Activated CD4-positive, CD25-positive, alpha-beta regulatory T cell treated with anti-CD3 and anti-CD28 coated beads, Interleukin-2, amount 50 U/mL, for 24 hours (primary cell): ENCODE data around the gene CEP170B.
"Not testable (repeated sequence)": the region's sequence is repeated elsewhere in the genome, so short reads cannot be mapped to it uniquely, and the experiment has no call there.

Experiments used
- ATAC-seq, 2 donors: fragments of 150-1000 bp; cut with Tn5 transposase; one replicate each; pipeline ENCODE4 v1.10.0; 2021; ENCODE audit warnings: mild to moderate bottlenecking in 1 of 2, moderate library complexity in 1 of 2

The CEP170B gene

DNA sequence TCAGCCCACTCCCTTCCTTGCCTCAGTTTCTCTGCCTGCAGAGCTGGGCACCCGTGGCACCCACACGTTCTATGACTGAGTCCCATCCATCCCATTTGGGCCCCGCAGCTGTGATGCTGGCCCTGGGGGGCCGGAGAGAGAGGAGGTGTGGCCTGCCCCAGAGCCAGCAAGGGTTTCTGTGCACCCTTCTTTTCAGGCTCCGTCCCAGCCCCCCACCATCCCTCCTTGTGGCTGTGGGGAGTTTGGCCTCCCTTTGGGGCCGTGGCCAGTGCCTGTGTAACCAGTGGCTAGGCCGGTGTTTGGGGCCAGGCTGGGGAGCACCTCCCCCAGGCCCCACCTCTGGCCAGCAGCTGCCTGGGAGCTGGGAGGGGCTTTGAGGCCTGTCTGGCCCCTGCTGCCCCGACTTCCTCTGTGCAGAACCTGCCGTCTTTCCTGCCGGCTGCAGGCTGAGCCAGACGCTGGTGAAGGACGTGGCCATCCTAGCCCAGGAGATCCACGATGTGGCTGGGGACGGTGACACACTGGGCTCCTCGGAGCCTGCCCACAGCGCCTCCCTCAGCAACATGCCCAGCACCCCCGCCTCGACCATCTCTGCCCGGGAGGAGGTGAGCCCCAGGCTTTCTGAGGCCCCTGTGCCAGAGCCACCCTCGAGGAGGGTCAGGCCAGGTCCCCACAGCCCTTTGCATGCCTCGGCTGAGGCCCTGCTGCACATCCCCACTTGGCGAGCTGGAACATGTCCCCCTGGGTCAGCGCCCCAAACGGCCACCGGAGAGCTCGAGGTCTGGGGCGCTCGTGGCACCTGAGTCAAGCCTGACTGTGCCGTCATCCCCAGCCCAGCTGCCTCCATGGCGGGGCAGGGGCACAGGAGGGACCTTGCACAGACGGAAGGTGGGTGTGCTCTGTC is 27.7 kb downstream of the CEP170B start:
- no peak for ATAC-seq

GRCh38 chr14:104893435-104894207 is 28.6 kb downstream of the CEP170B start:
- ATAC-seq: no peak

DNA sequence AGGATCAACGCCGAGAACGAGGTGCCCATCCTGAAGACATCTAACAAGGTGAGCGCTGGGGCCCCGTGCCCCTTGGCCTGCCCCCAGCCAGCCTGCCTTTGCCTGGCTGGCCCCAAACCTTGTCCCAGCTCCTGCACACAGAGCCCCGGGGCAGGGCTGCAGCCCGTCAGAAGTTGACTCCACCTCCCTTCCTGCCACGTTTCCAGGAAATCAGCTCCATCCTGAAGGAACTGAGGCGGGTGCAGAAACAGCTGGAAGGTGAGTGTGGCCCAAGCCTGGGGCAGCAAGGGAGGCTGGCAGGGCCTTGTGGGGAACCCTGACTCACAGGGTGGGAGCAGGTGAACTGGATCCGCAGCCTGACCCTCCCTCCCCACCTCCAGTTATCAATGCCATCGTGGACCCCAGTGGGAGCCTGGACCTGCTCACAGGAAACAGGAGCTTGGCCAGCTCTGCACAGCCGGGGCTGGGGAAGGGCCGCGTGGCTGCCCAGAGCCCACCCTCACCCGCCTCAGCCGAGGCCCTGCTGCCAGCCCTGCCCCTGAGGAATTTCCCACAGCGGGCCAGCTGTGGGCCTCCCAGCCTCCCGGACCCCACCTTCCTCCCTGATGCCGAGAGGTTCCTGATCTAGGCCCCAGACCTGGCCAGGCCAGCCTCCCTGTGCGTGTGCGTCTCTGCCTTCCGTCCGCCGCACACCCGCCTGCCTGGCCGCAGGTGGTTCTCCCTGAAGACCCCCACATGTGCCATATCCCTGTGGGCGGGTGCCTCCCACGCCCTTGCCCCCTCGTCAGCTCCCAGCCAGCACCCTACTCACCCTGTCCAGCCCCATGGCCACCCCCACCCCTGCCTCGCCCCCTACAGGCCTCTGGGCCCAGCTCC is 29.5 kb downstream of the CEP170B start:
- ATAC-seq: no peak

DNA sequence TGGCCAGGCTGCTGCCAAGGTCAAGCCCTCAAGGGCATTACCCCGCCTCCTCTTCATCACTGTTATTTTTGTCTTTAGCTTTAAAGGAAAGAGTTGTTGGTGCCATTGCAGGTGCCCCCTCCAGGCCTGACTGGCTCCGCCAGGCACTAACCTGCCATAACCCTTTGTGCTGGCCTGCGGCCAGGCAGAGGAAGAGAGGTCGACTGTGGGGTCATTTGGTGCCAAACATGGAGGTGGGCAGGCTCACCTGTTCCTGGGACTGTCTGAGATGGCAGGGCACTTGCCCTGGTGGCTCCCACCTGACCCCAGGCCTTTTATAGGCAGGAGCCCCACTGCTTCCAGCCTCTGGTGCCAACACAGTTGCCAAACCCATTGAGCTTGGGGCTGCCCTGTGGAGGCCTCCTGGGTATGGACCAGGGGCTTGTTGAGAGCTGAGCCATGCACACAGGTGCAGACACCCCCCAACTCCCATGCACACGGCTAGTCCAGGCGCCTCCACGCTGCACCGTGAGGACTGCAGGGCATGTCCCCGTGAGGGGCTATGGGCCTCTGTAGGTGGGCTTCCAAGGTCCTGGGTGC is 30.2 kb downstream of the CEP170B start:
- ATAC-seq: no peak

DNA sequence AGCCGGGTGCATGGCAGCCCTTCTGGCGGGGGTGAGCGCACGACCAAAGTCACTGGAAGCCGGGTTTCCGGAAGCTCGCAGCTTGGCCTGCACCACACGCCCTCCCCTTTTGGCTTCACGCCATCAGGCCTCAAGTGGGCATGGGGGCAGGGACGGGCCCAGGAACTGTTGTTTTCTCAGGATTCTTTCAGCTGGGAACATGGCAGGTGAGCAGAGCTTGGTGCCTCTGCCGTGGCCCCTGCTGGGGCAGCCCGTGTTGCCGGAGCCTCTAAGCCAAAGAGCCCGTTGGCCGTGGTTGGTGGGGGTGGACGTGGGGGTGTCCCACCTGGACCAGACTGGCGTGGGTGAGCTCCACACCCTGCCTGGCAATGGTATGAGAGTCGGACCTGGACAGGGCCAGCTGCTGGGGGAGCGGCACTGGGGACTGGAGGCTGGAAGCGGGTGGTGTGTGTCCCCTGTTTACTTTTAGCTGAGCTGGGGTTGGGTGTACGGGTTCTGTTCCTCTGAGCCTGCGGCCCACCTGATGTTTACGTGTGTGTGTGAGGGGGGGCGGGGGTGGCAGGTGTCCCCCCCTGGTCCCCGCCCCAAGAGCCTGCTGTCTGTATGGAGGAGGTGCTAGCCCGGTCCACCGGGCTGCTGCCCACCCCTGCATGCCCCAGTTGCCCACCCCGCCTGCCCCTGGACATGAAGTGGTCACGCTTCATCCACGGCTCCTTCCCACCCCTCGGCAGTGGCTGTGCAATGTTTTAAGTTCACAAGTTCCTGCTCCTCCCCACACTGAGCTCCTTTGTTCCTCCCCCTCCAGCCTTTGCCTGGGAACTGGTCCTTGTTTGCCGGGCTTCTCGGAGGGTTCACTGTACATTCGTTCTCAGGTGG is 31.0 kb downstream of the CEP170B start:
- ATAC-seq: no peak

GRCh38 chr14:104897330-104898194 is 32.5 kb downstream of the CEP170B start:
- no peak for ATAC-seq

DNA sequence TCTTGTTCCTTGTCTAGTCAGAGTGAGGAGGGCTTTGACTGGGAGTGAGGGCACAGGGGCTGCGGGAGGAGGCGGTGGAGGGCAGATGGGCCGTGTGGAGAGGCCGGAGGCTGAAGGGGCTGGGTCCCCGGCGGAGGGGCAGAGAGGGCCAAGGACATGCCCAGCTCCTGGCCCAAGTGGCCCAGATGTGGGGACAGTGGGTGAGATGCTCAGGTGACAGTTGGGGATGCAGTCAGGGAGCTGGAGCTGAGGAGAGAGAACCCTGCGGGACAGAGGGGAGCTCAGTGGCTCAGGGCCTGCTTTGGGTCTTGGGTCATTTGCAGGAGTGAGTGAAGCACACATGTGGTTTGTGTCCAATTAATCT is 33.1 kb downstream of the CEP170B start:
- ATAC-seq: no peak

- no peak for ATAC-seq
Observed at GRCh38 chr14:104898870-104899510, 33.9 kb downstream of the CEP170B start.

DNA sequence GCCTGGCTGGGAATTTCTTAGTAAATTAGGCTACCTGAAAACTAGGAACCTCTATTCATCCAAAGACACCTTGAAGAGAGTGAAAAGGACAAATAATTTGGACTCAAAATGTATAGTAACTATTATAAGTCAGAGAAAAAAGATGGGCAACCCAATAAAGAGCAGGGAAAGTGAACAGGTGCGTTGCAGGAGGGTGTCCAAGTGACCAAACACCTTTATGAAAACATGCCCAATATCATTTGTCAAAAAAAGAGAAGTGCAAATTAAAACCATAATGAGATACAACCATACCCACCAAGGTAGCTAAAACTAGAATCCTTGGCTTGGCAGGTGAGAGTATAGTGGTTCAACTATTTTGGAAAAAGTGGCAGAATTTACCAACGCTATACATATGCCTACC is 34.7 kb downstream of the CEP170B start:
- no peak for ATAC-seq

- no peak for ATAC-seq
Observed at GRCh38 chr14:104900639-104901512, 35.8 kb downstream of the CEP170B start.

DNA sequence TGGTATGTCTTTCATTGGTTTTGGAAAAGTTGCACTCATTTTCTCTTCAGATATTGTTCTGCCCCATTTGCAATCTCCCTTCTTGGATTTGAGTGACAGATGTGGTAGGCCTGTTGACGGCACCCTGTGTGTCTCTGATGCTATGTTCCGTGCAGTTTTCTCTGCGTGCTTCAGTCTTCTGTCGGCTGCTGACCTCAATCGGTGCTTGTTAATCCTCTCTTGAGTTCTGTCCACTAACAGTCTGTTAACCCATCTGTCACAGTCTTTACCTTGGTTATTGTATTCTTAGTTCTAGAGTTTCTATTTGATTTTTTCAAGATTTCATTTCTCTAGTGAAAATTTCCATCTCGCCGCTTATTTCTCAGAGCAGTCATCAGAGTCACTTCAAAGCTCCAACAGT is 38.9 kb downstream of the CEP170B start:
- no peak for ATAC-seq

DNA sequence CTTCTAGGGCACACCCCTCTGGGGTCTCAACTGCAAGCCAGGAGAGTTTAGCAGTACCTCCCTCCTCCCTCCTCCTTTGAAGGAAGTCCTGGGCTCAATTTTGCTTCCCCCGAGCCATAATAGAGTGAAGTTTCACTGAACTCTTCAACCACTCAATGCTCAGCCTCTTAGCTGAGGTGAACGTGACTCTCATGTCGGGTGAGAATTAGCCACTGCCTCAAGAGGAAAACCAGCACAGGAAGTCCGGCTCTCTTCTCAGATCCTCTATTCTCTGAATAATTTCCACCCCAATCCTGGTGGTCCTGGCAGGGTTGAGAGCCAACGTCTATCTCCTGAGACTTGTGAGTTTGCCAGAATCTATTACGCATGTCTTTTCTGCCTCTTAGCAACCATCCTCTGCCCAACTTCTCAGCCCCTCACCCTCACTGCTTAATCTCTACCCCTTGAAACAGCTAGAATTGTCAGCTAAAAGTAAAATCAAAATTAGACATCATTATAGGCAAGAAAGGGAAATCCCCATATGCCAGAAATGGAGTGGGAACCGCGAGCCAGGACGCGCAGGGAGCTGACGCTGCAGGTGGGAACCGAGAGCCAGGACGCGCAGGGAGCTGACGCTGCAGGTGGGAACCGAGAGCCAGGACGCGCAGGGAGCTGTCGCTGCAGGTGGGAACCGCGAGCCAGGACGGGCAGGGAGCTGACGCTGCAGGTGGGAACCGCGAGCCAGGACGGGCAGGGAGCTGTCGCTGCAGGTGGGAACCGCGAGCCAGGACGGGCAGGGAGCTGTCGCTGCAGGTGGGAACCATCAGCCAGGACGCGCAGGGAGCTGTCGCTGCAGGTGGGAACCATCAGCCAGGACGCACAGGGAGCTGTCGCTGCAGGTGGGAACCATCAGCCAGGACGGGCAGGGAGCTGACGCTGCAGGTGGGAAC is 39.8 kb downstream of the CEP170B start:
- ATAC-seq: not testable (repeated sequence)

DNA sequence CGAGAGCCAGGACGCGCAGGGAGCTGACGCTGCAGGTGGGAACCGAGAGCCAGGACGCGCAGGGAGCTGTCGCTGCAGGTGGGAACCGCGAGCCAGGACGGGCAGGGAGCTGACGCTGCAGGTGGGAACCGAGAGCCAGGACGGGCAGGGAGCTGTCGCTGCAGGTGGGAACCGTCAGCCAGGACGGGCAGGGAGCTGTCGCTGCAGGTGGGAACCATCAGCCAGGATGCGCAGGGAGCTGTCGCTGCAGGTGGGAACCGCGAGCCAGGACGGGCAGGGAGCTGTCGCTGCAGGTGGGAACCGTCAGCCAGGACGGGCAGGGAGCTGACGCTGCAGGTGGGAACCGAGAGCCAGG is 40.5 kb downstream of the CEP170B start:
- ATAC-seq: not testable (repeated sequence)

GRCh38 chr14:104908303-104908702 is 43.2 kb downstream of the CEP170B start:
- ATAC-seq: no peak

- no peak for ATAC-seq
Observed at GRCh38 chr14:104912053-104912452, 47.0 kb downstream of the CEP170B start.

GRCh38 chr14:104913435-104913834 is 48.4 kb downstream of the CEP170B start:
- no peak for ATAC-seq

DNA sequence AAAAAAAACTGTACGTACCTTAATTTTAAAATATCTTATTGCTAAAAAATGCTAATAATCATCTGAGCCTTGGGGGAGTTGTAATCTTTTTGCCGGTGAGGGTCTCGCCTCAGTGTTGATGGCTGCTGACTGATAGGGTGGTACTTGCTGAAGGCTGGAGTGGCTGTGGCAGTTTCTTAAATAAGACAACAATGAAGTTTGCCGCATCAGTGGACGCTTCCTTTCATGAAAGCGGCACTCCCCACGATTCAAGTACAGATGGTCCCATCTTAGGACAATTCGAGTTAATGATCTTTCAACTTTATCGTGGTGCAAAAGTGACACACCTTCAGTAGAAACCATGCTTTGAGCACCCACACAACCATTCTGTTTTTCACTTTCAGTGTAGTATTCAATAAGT is 52.0 kb downstream of the CEP170B start:
- ATAC-seq: no peak

GRCh38 chr14:104917993-104918392 is 52.9 kb downstream of the CEP170B start:
- ATAC-seq: no peak
